SK-N-SH (cell line): ENCODE results near the gene B3GALT4.

Experiments used
- CTCF ChIP-seq: fragments of 200-600 bp; sonication (generic); IDR thresholded peaks from 2 replicates; pipeline ENCODE4 v1.6.1; 2017; ENCODE audit warnings: antibody characterized with exemption, mild to moderate bottlenecking, moderate library complexity
- EZH2phosphoT487 ChIP-seq: fragments of 200-600 bp; sonication (generic); IDR thresholded peaks from 2 replicates; pipeline ENCODE4 v1.6.1; 2017; ENCODE audit warnings: low read depth, mixed run types, mild to moderate bottlenecking, antibody characterized with exemption, moderate library complexity, borderline replicate concordance
- IRF3 ChIP-seq: fragments of 150-350 bp; IDR thresholded peaks from 2 replicates; pipeline ENCODE4 v1.6.1; 2016; ENCODE audit warnings: mild to moderate bottlenecking, low read depth, low read length
- MAX ChIP-seq: IDR thresholded peaks from 2 replicates; pipeline ENCODE4 v1.4.0; 2012; ENCODE audit warnings: low read depth
- REST ChIP-seq: IDR thresholded peaks from 2 replicates; pipeline ENCODE4 v1.6.1; 2012; ENCODE audit warnings: mild to moderate bottlenecking, low read depth, low read length, moderate library complexity
- SMC3 ChIP-seq: IDR thresholded peaks from 2 replicates; pipeline ENCODE4 v1.6.1; 2012; ENCODE audit warnings: low read depth, low read length, improper control_type of control experiment
- YY1 ChIP-seq: IDR thresholded peaks from 2 replicates; pipeline ENCODE4 v1.4.0; 2012; ENCODE audit warnings: low read depth, mild to moderate bottlenecking

- TF ChIP-seq CTCF (no peak), MAX (no peak), REST (no peak), SMC3 (no peak), EZH2phosphoT487 (no peak), IRF3 (no peak), YY1 (no peak)
Observed at GRCh38 chr6:33280539-33280938, 3.6 kb downstream of the B3GALT4 start.
